H1 (cell line): ENCODE measurements around the gene WDR41. TPM values are rescaled to one million over a fixed set of nuclear protein-coding genes. Genes with fewer than 3 reads are reported as not detected.

Experiments
- TCF12 ChIP-seq: IDR thresholded peaks from 2 replicates; pipeline ENCODE4 v1.6.1; 2011; ENCODE audit warnings: low read depth, mild to moderate bottlenecking, low read length
- polyA plus RNA-seq, 7 experiments: library from polyadenylated mRNA; depleted of rRNA in 3 of 7; stranded (reverse) in 5 of 7; unstranded in 2 of 7; fragments of >200 nt in 5 of 7; fragments of 200-250 nt in 2 of 7; gene quantifications; 1 replicate in 5 of 7; 2 replicates in 1 of 7; 4 replicates in 1 of 7; pipeline versions ENCODE4 v1.2.1 to v1.2.3, GENCODE V29; 2011 to 2013; ENCODE audit warnings: missing spikeins in 2 of 7, mixed read lengths in 2 of 7
- total RNA-seq: library from RNA; stranded (reverse); fragmentation: NEBNext Ultra II Directional; extraction: Animal tissue kit (Norgen Biotek cat#: 25700); gene quantifications from 2 replicates; pipeline ENCODE4 v1.2.1, GENCODE V29; 2021
- TF ChIP-seq, protein P1 (sequence below): IDR thresholded peaks from 2 replicates; pipeline ENCODE4 v1.6.1; 2011; ENCODE audit warnings: low read length, improper control_type of control experiment

The WDR41 gene
- total and polyA plus RNA-seq, 2 of the 8 experiments (the other 6 are each of a cell fraction or from before 2014, with no cell fraction given), result 16.4 to 44.9 TPM

DNA sequence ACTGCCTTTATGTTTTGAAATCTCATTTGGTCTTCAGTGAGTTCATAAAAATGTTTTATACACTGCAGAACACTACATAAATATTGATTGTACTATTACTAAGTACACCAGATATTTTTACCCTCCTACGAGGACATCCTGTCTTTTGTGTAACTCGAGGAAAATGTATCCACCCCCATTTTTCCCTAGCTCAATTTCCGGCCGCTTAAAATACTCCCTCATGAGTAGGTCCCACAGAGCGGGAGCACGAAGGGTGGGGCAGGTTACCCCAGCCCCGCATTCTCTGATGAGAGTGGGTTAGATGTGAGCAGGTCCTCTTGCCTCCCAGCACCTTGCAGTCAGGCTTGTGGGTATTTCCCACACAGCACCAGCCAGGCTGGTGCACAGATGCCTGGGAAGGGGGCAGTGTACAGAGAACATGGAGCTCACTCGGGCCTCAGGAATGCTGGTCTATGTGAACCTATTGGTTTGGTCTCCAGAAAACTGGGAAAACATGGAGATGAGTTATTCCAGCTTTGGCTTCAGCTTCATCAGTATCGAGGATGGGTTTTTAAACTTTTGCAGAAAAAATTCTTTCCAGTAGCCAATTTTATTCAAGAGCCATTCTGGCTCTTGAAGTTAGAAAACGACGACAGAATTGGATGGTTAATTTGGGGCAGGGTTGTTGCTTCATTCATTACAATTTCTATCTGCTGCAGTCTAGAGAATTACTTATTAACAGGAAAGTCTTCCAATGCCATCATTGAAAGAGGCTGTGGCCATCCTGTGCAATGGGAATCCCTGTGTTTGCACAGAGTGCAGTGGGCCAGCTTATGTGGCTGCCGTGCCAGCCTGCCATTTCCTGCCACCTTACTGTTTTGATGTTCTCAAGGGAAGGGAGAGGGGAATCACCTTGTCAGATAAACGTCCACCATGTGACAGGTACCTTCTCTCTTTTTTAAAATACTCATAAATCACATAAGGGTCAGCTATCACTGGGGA lies 73.2 kb downstream of the WDR41 start (continued):
- TF ChIP-seq, protein P1, sequence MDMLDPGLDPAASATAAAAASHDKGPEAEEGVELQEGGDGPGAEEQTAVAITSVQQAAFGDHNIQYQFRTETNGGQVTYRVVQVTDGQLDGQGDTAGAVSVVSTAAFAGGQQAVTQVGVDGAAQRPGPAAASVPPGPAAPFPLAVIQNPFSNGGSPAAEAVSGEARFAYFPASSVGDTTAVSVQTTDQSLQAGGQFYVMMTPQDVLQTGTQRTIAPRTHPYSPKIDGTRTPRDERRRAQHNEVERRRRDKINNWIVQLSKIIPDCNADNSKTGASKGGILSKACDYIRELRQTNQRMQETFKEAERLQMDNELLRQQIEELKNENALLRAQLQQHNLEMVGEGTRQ, result no peak
- TF ChIP-seq TCF12, result no peak
